Stimulated activated CD8-positive, alpha-beta memory T cell treated with anti-CD3 and anti-CD28 coated beads, Interleukin-4, amount 100 ng/mL, for 48 hours (primary cell): ENCODE results near the gene BRS3.

ENCODE experiments used
- DNase-seq: peaks from one replicate; pipeline ENCODE4 v3.0.0-alpha.2; 2020

Gene BRS3

GRCh38 chrX:136496186-136496763 lies 8.5 kb downstream of the BRS3 start:
- no peak for DNase-seq

- DNase-seq: peak; percentile 86
Measured at GRCh38 chrX:136496764-136497555, 9.2 kb downstream of the BRS3 start.

- DNase-seq: no peak
Measured at GRCh38 chrX:136497556-136498052, 9.9 kb downstream of the BRS3 start, which contains the start of gene HTATSF1. Gene HTATSF1 (plus strand): TSS chrX:136497592. CDS start chrX:136497685, 93 bp downstream.

GRCh38 chrX:136519069-136519468 lies 31.3 kb downstream of the BRS3 start:
- DNase-seq: no peak

GRCh38 chrX:136523770-136524169 lies 36.0 kb downstream of the BRS3 start:
- DNase-seq: no peak

- no peak for DNase-seq
Measured at GRCh38 chrX:136525738-136526606, 38.2 kb downstream of the BRS3 start.

GRCh38 chrX:136528645-136529315 lies 41.0 kb downstream of the BRS3 start:
- DNase-seq: no peak

GRCh38 chrX:136529795-136530194 lies 42.0 kb downstream of the BRS3 start:
- no peak for DNase-seq

GRCh38 chrX:136531951-136532350 lies 44.2 kb downstream of the BRS3 start, which contains the start of gene VGLL1:
Gene VGLL1 (plus strand): TSS chrX:136532215. CDS start chrX:136536021, 3,806 bp downstream.
- DNase-seq: no peak

- DNase-seq: no peak
Measured at GRCh38 chrX:136534131-136534530, 46.4 kb downstream of the BRS3 start.

- DNase-seq: no peak
Measured at GRCh38 chrX:136538811-136539210, 51.1 kb downstream of the BRS3 start.

GRCh38 chrX:136540226-136540625 lies 52.5 kb downstream of the BRS3 start:
- DNase-seq: no peak

GRCh38 chrX:136541294-136541693 lies 53.5 kb downstream of the BRS3 start:
- DNase-seq: no peak

GRCh38 chrX:136542281-136542680 lies 54.5 kb downstream of the BRS3 start:
- DNase-seq: no peak
